Mesenchymal stem cell (in vitro differentiated cells and primary cell): Measurements from ENCODE around the gene RABEPK.
"Not testable (repeated sequence)": the region's sequence is repeated elsewhere in the genome, so short reads cannot be mapped to it uniquely, and the experiment has no call there.

Experiments
- DNase-seq: peaks from one replicate; pipeline ENCODE4 v3.0.0-alpha.2; 2013
- H2AFZ ChIP-seq: one replicate; pipeline ENCODE4 v1.6.1; 2013; ENCODE audit warnings: low read depth, mild to moderate bottlenecking, control low read depth, inconsistent platforms, low read length, moderate library complexity
- H2AK5ac ChIP-seq: 2 replicates; pipeline ENCODE4 v1.6.1; 2013; ENCODE audit warnings: low read length, moderate library complexity, mild to moderate bottlenecking, inconsistent platforms; ENCODE audit not compliant: severe bottlenecking
- H2BK120ac ChIP-seq: one replicate; pipeline ENCODE4 v1.6.1; 2013; ENCODE audit warnings: low read depth, mild to moderate bottlenecking, inconsistent platforms, low read length, moderate library complexity
- H2BK12ac ChIP-seq, 2 experiments: one replicate each; pipeline ENCODE4 v1.6.1; 2013; ENCODE audit warnings: inconsistent platforms in 2 of 2, low read length in 2 of 2, mild to moderate bottlenecking in 2 of 2, moderate library complexity in 2 of 2, control low read depth in 1 of 2
- H2BK15ac ChIP-seq: one replicate; pipeline ENCODE4 v1.6.1; 2013; ENCODE audit warnings: mild to moderate bottlenecking, low read depth, inconsistent platforms; ENCODE audit not compliant: poor library complexity, severe bottlenecking
- H2BK5ac ChIP-seq: 2 replicates; pipeline ENCODE4 v1.6.1; 2013; ENCODE audit warnings: low read depth, mild to moderate bottlenecking, low read length, control low read depth, inconsistent platforms; ENCODE audit not compliant: poor library complexity, severe bottlenecking
- H3K14ac ChIP-seq, 2 experiments: one replicate each; pipeline ENCODE4 v1.6.1; 2013; ENCODE audit warnings: inconsistent platforms in 2 of 2, low read length in 2 of 2, control low read depth in 1 of 2, mild to moderate bottlenecking in 1 of 2, moderate library complexity in 1 of 2
- H3K18ac ChIP-seq, 2 experiments: one replicate each; pipeline ENCODE4 v1.6.1; 2013; ENCODE audit warnings: inconsistent platforms in 2 of 2, low read length in 2 of 2, control low read depth in 1 of 2, low read depth in 1 of 2, mild to moderate bottlenecking in 1 of 2
- H3K23ac ChIP-seq, 2 experiments: one replicate each; pipeline ENCODE4 v1.6.1; 2013; ENCODE audit warnings: inconsistent platforms in 2 of 2, low read length in 2 of 2, mild to moderate bottlenecking in 2 of 2, moderate library complexity in 2 of 2, control low read depth in 1 of 2
- H3K27ac ChIP-seq: 2 replicates; pipeline ENCODE4 v1.5.1; 2013; ENCODE audit warnings: mild to moderate bottlenecking, moderate library complexity, low read length, control low read depth, inconsistent platforms; ENCODE audit not compliant: poor library complexity, severe bottlenecking
- H3K27me3 ChIP-seq, 2 experiments: 2 replicates each; pipeline versions ENCODE4 v1.6.1 to v1.7.0; 2013; ENCODE audit warnings: low read length in 2 of 2, mild to moderate bottlenecking in 2 of 2, moderate library complexity in 2 of 2, control low read depth in 1 of 2, inconsistent platforms in 1 of 2; ENCODE audit not compliant: control insufficient read depth in 1 of 2, insufficient read depth in 1 of 2
- H3K36me3 ChIP-seq, 2 experiments: 2 replicates each; pipeline versions ENCODE4 v1.6.1 to v1.7.0; 2013; ENCODE audit warnings: low read length in 2 of 2, control low read depth in 1 of 2, inconsistent platforms in 1 of 2, low read depth in 1 of 2, mild to moderate bottlenecking in 1 of 2; ENCODE audit not compliant: insufficient read depth in 2 of 2, control insufficient read depth in 1 of 2
- H3K4ac ChIP-seq, 2 experiments: one replicate each; pipeline ENCODE4 v1.6.1; 2013; ENCODE audit warnings: inconsistent platforms in 2 of 2, low read length in 2 of 2, mild to moderate bottlenecking in 2 of 2, moderate library complexity in 2 of 2, control low read depth in 1 of 2, low read depth in 1 of 2
- H3K4me1 ChIP-seq: 2 replicates; pipeline ENCODE4 v1.6.1; 2013; ENCODE audit warnings: low read depth, low read length, control low read depth; ENCODE audit not compliant: control insufficient read depth, insufficient read depth
- H3K4me2 ChIP-seq: 2 replicates; pipeline ENCODE4 v1.6.1; 2013; ENCODE audit warnings: low read length, mild to moderate bottlenecking, inconsistent platforms; ENCODE audit not compliant: poor library complexity, severe bottlenecking
- H3K4me3 ChIP-seq, 2 experiments: 2 replicates each; pipeline versions ENCODE4 v1.5.1 to v1.7.0; 2013; ENCODE audit warnings: low read length in 2 of 2, mild to moderate bottlenecking in 2 of 2, control low read depth in 1 of 2, low read depth in 1 of 2; ENCODE audit not compliant: insufficient read depth in 1 of 2
- H3K79me1 ChIP-seq: replicated peaks from 2 replicates; pipeline ENCODE4 v1.6.1; 2013; ENCODE audit warnings: mild to moderate bottlenecking, control low read depth, low read length, inconsistent platforms; ENCODE audit not compliant: poor library complexity, severe bottlenecking
- H3K9ac ChIP-seq: 2 replicates; pipeline ENCODE4 v1.7.0; 2013; ENCODE audit warnings: mild to moderate bottlenecking, low read length, moderate library complexity
- H3K9me3 ChIP-seq: 2 replicates; pipeline ENCODE4 v1.7.0; 2013; ENCODE audit warnings: mild to moderate bottlenecking, low read length; ENCODE audit not compliant: control insufficient read depth
- H4K8ac ChIP-seq: one replicate; pipeline ENCODE4 v1.6.1; 2013; ENCODE audit warnings: inconsistent platforms, mild to moderate bottlenecking, low read length, moderate library complexity
- H4K91ac ChIP-seq: one replicate; pipeline ENCODE4 v1.6.1; 2013; ENCODE audit warnings: mild to moderate bottlenecking, low read length, inconsistent platforms
- WGBS: methylation state at CpG from one replicate; pipeline ENCODE4 v1.1.7; 2013; ENCODE audit warnings: mixed read lengths; 5-methylcytosine and 5-hydroxymethylcytosine counted together

Gene RABEPK

GRCh38 chr9:125204477-125204876, 4.1 kb downstream of the RABEPK start:
- Histone ChIP-seq H3K18ac (no peak overlapping the region), H2BK120ac (no peak overlapping the region)
- WGBS, result 92% methylated on average over 3 of the region's 3 CpGs

GRCh38 chr9:125214186-125214585, 13.8 kb downstream of the RABEPK start:
- H3K9ac ChIP-seq, result no peak overlapping the region
- H3K27me3 ChIP-seq, result no peaks in the 10 kb centered on the region
- no peak overlapping the region for H2BK15ac ChIP-seq
- no peaks in the 10 kb centered on the region for H3K4me1 ChIP-seq
- H2BK120ac ChIP-seq, result no peak overlapping the region
- no peak overlapping the region for H4K91ac ChIP-seq
- H4K8ac ChIP-seq, result no peak overlapping the region
- no peak overlapping the region for H3K14ac ChIP-seq
- DNase-seq, result no peak
- H2AK5ac ChIP-seq, result no peak overlapping the region
- 95% methylated on average over 5 of the region's 5 CpGs for WGBS
- H3K4ac ChIP-seq, result no peak overlapping the region
- H2AFZ ChIP-seq, result no peak overlapping the region
- no peak overlapping the region for H2BK5ac ChIP-seq
- no peak overlapping the region for H3K4me2 ChIP-seq
- no peaks in the 10 kb centered on the region for H3K9me3 ChIP-seq
- peaks cover 2% of the 10 kb centered on the region for H3K79me1 ChIP-seq
- H2BK12ac ChIP-seq, result no peak overlapping the region
- H3K23ac ChIP-seq, result no peak overlapping the region
- peaks cover 25 to 51% of the 10 kb centered on the region in 2 experiments for H3K36me3 ChIP-seq
- no peak overlapping the region for H3K4me3 ChIP-seq
- H3K18ac ChIP-seq, result no peak overlapping the region
- no peak overlapping the region for H3K27ac ChIP-seq

More at GRCh38 chr9:125204477-125204876, 4.1 kb downstream of the RABEPK start:
- H2BK12ac ChIP-seq, result no peak overlapping the region
- H3K9me3 ChIP-seq, result no peaks in the 10 kb centered on the region
- H3K27me3 ChIP-seq, result no peaks in the 10 kb centered on the region
- H2AK5ac ChIP-seq, result no peak overlapping the region
- DNase-seq, result no peak
- H3K4me2 ChIP-seq, result no peak overlapping the region
- no peak overlapping the region for H3K4me3 ChIP-seq
- no peak overlapping the region for H3K9ac ChIP-seq
- no peak overlapping the region for H4K91ac ChIP-seq
- no peak overlapping the region for H2BK15ac ChIP-seq
- H3K14ac ChIP-seq, result no peak overlapping the region
- H3K27ac ChIP-seq, result no peak overlapping the region
- H3K23ac ChIP-seq, result no peak overlapping the region
- H3K4me1 ChIP-seq, result peaks cover 1% of the 10 kb centered on the region
- no peak overlapping the region for H2AFZ ChIP-seq
- no peak overlapping the region for H4K8ac ChIP-seq
- peaks cover 9% of the 10 kb centered on the region for H3K79me1 ChIP-seq
- H3K4ac ChIP-seq, result no peak overlapping the region
- H2BK5ac ChIP-seq, result no peak overlapping the region
- H3K36me3 ChIP-seq, result peaks cover 29 to 60% of the 10 kb centered on the region in 2 experiments

DNA sequence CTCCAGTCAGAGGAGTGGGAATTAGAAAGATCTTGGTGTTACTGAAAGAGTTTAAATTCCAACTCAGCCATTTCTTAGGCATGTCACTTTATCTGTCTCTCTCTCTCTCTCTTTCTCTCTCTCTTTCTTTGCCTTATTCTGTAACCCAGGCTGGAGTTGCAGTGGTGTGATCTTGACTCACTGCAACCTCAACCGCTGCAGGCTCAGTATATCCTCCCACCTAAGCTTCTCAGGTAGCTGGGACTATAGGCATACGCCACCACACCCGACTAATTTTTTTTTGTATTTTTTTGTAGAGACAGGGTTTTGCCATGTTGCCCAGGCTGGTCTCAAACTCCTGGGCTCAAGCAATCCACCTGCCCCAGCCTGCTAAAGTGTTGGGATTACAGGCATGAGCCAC, 18.3 kb downstream of the RABEPK start:
- H3K18ac ChIP-seq, result no peak overlapping the region
- H3K79me1 ChIP-seq, result peaks cover 5% of the 10 kb centered on the region
- no peak overlapping the region for H2AK5ac ChIP-seq
- no peak overlapping the region for H3K4me2 ChIP-seq
- no peak overlapping the region for H2BK12ac ChIP-seq
- no peak overlapping the region for H3K4me3 ChIP-seq
- H2BK5ac ChIP-seq, result no peak overlapping the region
- 100% methylated on average over 3 of the region's 3 CpGs for WGBS
- no peaks in the 10 kb centered on the region for H3K4me1 ChIP-seq
- no peak overlapping the region for H3K9ac ChIP-seq
- H3K14ac ChIP-seq, result no peak overlapping the region
- no peaks in the 10 kb centered on the region for H3K9me3 ChIP-seq
- DNase-seq, result no peak
- H2BK15ac ChIP-seq, result no peak overlapping the region
- no peak overlapping the region for H3K27ac ChIP-seq
- no peak overlapping the region for H2AFZ ChIP-seq
- H4K8ac ChIP-seq, result no peak overlapping the region
- peaks cover 23 to 36% of the 10 kb centered on the region in 2 experiments for H3K36me3 ChIP-seq
- H3K23ac ChIP-seq, result no peak overlapping the region
- H4K91ac ChIP-seq, result no peak overlapping the region
- H3K4ac ChIP-seq, result no peak overlapping the region
- no peak overlapping the region for H2BK120ac ChIP-seq
- no peaks in the 10 kb centered on the region for H3K27me3 ChIP-seq

DNA sequence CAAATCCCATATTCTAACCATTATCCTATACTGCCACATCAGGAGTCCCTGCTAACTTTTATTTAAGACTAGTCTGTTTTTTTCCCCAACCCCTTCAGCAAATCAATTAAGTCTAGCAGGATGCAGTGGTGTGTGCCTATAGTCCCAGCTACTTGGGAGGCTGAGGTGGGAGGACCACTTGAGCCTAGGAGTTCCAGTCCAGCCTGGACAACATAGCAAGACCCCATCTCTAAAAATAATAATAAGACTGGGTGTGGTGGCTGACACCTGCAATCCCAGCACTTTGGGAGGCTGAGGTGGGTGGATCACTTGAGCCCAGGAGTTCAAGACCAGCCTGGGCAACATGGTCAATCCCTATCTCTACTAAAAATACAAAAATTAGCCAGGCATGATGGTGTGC, 24.5 kb downstream of the RABEPK start:
- not testable (repeated sequence) for H2BK5ac ChIP-seq, H2BK120ac ChIP-seq, H4K8ac ChIP-seq, H3K79me1 ChIP-seq, H3K9me3 ChIP-seq, DNase-seq, H2BK15ac ChIP-seq, H3K9ac ChIP-seq, H3K14ac ChIP-seq, H3K4ac ChIP-seq, H3K4me1 ChIP-seq, H3K27ac ChIP-seq, H3K27me3 ChIP-seq, H4K91ac ChIP-seq, H2AFZ ChIP-seq, H3K4me2 ChIP-seq, H3K4me3 ChIP-seq, H3K23ac ChIP-seq, H3K18ac ChIP-seq, H2AK5ac ChIP-seq, H2BK12ac ChIP-seq
- peaks cover 33 to 40% of the 10 kb centered on the region in 2 experiments for H3K36me3 ChIP-seq
